NB4 (cell line): ENCODE data around the gene RGS3.

ENCODE experiments used
- DNase-seq: peaks from one replicate; pipeline ENCODE4 v3.0.0; 2010; ENCODE audit warnings: low read depth
- H3K4me3 ChIP-seq: one replicate; pipeline ENCODE4 v1.5.1; 2011; ENCODE audit warnings: mild to moderate bottlenecking, low read depth, low read length, moderate library complexity
- CTCF ChIP-seq: IDR thresholded peaks from one replicate; pipeline ENCODE4 v1.5.1; 2012; ENCODE audit warnings: low read depth, low read length
- MYC ChIP-seq: IDR thresholded peaks from 2 replicates; pipeline ENCODE4 v1.6.1; 2011; ENCODE audit warnings: low read depth, low read length
- POLR2A ChIP-seq: IDR thresholded peaks from 2 replicates; pipeline ENCODE4 v1.6.1; 2011; ENCODE audit warnings: mild to moderate bottlenecking; ENCODE audit not compliant: insufficient read length; ENCODE audit errors: extremely low read depth
- TF ChIP-seq, protein P1 (sequence below): IDR thresholded peaks from 2 replicates; pipeline ENCODE4 v1.6.1; 2011; ENCODE audit warnings: low read depth, low read length

Gene RGS3

GRCh38 chr9:113591899-113592625 is 128.5 kb downstream of the RGS3 start:
- TF ChIP-seq MYC, result no peak
- no peak for DNase-seq
- no peak overlapping the region for H3K4me3 ChIP-seq

DNA sequence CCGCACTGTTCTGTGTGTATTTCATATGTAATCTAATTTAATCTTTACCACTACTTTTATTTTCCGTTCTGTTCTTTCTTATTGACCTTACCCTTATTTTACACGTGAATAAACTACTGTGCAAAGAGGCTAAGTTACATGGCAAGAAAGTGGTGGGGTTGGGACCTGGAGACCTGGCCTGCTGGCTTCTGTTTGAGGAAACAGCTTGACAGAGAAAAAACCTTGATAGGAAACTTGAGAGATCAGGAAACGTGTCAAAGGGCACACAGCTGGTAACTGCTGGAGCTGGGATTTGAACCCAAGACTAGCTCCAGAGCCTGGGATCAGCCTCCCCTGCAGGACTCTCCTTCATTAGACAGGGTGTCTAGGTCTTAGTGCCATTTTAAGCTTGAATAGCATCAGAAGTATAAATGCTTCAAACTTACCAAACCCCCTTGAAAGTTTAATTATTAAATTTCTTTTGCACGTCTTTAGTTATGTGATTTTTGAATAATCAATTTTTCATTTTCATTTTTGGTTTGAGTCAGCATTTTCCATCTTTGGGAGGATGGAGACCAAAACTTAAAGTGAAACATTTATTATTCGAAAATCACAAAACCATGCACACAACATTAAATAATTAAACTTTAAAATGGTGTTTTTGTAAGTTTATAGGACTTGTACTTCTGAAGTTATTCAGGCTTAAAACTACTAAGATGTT is 129.5 kb downstream of the RGS3 start:
- no peak for TF ChIP-seq CTCF
- TF ChIP-seq MYC, result no peak
- no peak for TF ChIP-seq POLR2A
- TF ChIP-seq, protein P1, sequence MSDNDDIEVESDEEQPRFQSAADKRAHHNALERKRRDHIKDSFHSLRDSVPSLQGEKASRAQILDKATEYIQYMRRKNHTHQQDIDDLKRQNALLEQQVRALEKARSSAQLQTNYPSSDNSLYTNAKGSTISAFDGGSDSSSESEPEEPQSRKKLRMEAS, result no peak
- DNase-seq, result no peak
- H3K4me3 ChIP-seq, result no peak overlapping the region

- H3K4me3 ChIP-seq, result peak overlapping the region; percentile 21
- DNase-seq, result peak; percentile 89
- TF ChIP-seq, protein P1, result 0 out of 2 replicates have a peak, but pooled peaks have one; percentile 17
- TF ChIP-seq MYC, result no peak
- TF ChIP-seq CTCF, result no peak
These were observed 130.3 kb downstream of the RGS3 start for GRCh38 chr9:113593682-113594281.

- no peak for DNase-seq
- peak overlapping the region; percentile 21 for H3K4me3 ChIP-seq
- TF ChIP-seq MYC, result no peak
- TF ChIP-seq, protein P1, result no peak
- TF ChIP-seq CTCF, result no peak
- TF ChIP-seq POLR2A, result no peak
These were observed 131.2 kb downstream of the RGS3 start for GRCh38 chr9:113594484-113595299.

- no peak overlapping the region for H3K4me3 ChIP-seq
- TF ChIP-seq CTCF (no peak), POLR2A (no peak), MYC (no peak)
- TF ChIP-seq, protein P1, result no peak
- DNase-seq, result no peak
These were observed 133.2 kb downstream of the RGS3 start for GRCh38 chr9:113596616-113597320.
